Activated T-cell treated with anti-CD3 and anti-CD28 coated beads for 24 hours (primary cell): Measurements from ENCODE around the gene CNOT10.

ENCODE experiments used
- DNase-seq: peaks from one replicate; pipeline ENCODE4 v3.0.0-alpha.2; 2020; ENCODE audit warnings: low read depth

CNOT10 gene

GRCh38 chr3:32817558-32818228, 132.7 kb downstream of the CNOT10 start, which contains the start of gene TRIM71:
Gene TRIM71 (plus strand): TSS chr3:32817997. CDS start chr3:32818081, 84 bp downstream.
- DNase-seq, result no peak

- DNase-seq, result no peak
Observed at GRCh38 chr3:32818229-32818969, 133.4 kb downstream of the CNOT10 start.

GRCh38 chr3:32818970-32819511, 134.1 kb downstream of the CNOT10 start:
- DNase-seq, result no peak

GRCh38 chr3:32819551-32820348, 134.8 kb downstream of the CNOT10 start:
- no peak for DNase-seq

GRCh38 chr3:32820430-32820829, 135.4 kb downstream of the CNOT10 start:
- DNase-seq, result no peak

- no peak for DNase-seq
Observed at GRCh38 chr3:32820971-32821685, 136.1 kb downstream of the CNOT10 start.

GRCh38 chr3:32821686-32822296, 136.8 kb downstream of the CNOT10 start:
- DNase-seq, result no peak

GRCh38 chr3:32822609-32823498, 137.9 kb downstream of the CNOT10 start:
- DNase-seq, result no peak
